H1 (cell line): ENCODE data around the gene FAM167B. TPM values are rescaled to one million over a fixed set of nuclear protein-coding genes. Genes with fewer than 3 reads are reported as not detected.

Experiments
- ASH2L ChIP-seq: fragments of 200-600, 300-600 bp; sonication (generic); IDR thresholded peaks from one replicate; pipeline ENCODE4 v1.7.1; 2017; ENCODE audit warnings: low read length
- BACH1 ChIP-seq: IDR thresholded peaks from 2 replicates; pipeline ENCODE4 v1.6.1; 2012; ENCODE audit warnings: low read length, improper control_type of control experiment
- CBX8 ChIP-seq: fragments of 300-800, 300-1000 bp; sonication (generic); IDR thresholded peaks from 2 replicates; pipeline ENCODE4 v1.7.1; 2016; ENCODE audit warnings: low read depth, low read length, borderline replicate concordance
- CEBPB ChIP-seq: IDR thresholded peaks from 2 replicates; pipeline ENCODE4 v1.6.1; 2012; ENCODE audit warnings: low read depth, low read length
- CHD2 ChIP-seq: IDR thresholded peaks from 2 replicates; pipeline ENCODE4 v1.6.1; 2012; ENCODE audit warnings: low read length, improper control_type of control experiment
- CREB1 ChIP-seq: IDR thresholded peaks from 2 replicates; pipeline ENCODE4 v1.6.1; 2012; ENCODE audit warnings: inconsistent platforms
- CTBP2 ChIP-seq: IDR thresholded peaks from 2 replicates; pipeline ENCODE4 v1.7.0; 2011; ENCODE audit warnings: borderline replicate concordance, mild to moderate bottlenecking, moderate library complexity, mixed read lengths, low read length; ENCODE audit not compliant: insufficient read depth, insufficient read length
- CTCF ChIP-seq, 3 experiments: IDR thresholded peaks; 1 replicate in 2 of 3; 2 replicates in 1 of 3; pipeline versions ENCODE4 v1.5.1 to v1.6.1; 2011; ENCODE audit warnings: low read length in 3 of 3, mild to moderate bottlenecking in 3 of 3, inconsistent platforms in 2 of 3, low read depth in 1 of 3, moderate library complexity in 1 of 3; ENCODE audit not compliant: insufficient read depth in 1 of 3; ENCODE audit errors: control extremely low read depth in 1 of 3
- EGR1 ChIP-seq: IDR thresholded peaks from 2 replicates; pipeline ENCODE4 v1.6.1; 2011; ENCODE audit warnings: low read depth, low read length, borderline replicate concordance
- FOSL1 ChIP-seq: IDR thresholded peaks from 2 replicates; pipeline ENCODE4 v1.6.1; 2011; ENCODE audit warnings: mild to moderate bottlenecking, low read depth, low read length, moderate library complexity; ENCODE audit not compliant: insufficient read depth
- GTF2F1 ChIP-seq: IDR thresholded peaks from 2 replicates; pipeline ENCODE4 v1.6.1; 2012; ENCODE audit warnings: low read depth, low read length, improper control_type of control experiment, borderline replicate concordance
- JUND ChIP-seq: IDR thresholded peaks from 2 replicates; pipeline ENCODE4 v1.6.1; 2011; ENCODE audit warnings: mild to moderate bottlenecking, improper control_type of control experiment, low read length
- KDM5A ChIP-seq: fragments of 200-600 bp; IDR thresholded peaks from 2 replicates; pipeline ENCODE4 v1.7.1; 2012; ENCODE audit warnings: mild to moderate bottlenecking, low read length, inconsistent platforms, mixed read lengths
- POLR2A ChIP-seq, 2 experiments: IDR thresholded peaks; 1 replicate in 1 of 2; 2 replicates in 1 of 2; pipeline ENCODE4 v1.6.1; 2011; ENCODE audit warnings: low read depth in 2 of 2, low read length in 2 of 2, mild to moderate bottlenecking in 2 of 2; ENCODE audit errors: control extremely low read depth in 1 of 2
- RNF2 ChIP-seq: fragments of 200-900, 300-1000 bp; sonication (generic); IDR thresholded peaks from 2 replicates; pipeline ENCODE4 v1.7.1; 2016; ENCODE audit warnings: borderline replicate concordance, low read depth, mild to moderate bottlenecking, antibody characterized with exemption, low read length; ENCODE audit not compliant: poor library complexity, severe bottlenecking; ENCODE audit errors: missing control alignments
- SIN3A ChIP-seq, 2 experiments: IDR thresholded peaks in 1 of 2; conservative IDR thresholded peaks in 1 of 2; 2 replicates each; pipeline ENCODE4 v1.6.1; 2011 to 2012; ENCODE audit warnings: low read length in 2 of 2, improper control_type of control experiment in 1 of 2, low read depth in 1 of 2, mild to moderate bottlenecking in 1 of 2
- SP2 ChIP-seq: IDR thresholded peaks from 2 replicates; pipeline ENCODE4 v1.6.1; 2012; ENCODE audit warnings: mild to moderate bottlenecking, low read length, inconsistent platforms
- SP4 ChIP-seq: IDR thresholded peaks from 2 replicates; pipeline ENCODE4 v1.6.1; 2012; ENCODE audit warnings: low read length, inconsistent platforms
- TAF1 ChIP-seq: IDR thresholded peaks from 2 replicates; pipeline ENCODE4 v1.6.1; 2011; ENCODE audit warnings: mild to moderate bottlenecking, low read depth, low read length
- TBP ChIP-seq: IDR thresholded peaks from 2 replicates; pipeline ENCODE4 v1.6.1; 2011; ENCODE audit warnings: low read depth, low read length, improper control_type of control experiment
- TCF12 ChIP-seq: IDR thresholded peaks from 2 replicates; pipeline ENCODE4 v1.6.1; 2011; ENCODE audit warnings: low read depth, mild to moderate bottlenecking, low read length
- YY1 ChIP-seq: IDR thresholded peaks from 2 replicates; pipeline ENCODE4 v1.6.1; 2011; ENCODE audit warnings: low read depth, mild to moderate bottlenecking, low read length
- polyA plus RNA-seq, 7 experiments: library from polyadenylated mRNA; depleted of rRNA in 3 of 7; stranded (reverse) in 5 of 7; unstranded in 2 of 7; fragments of >200 nt in 5 of 7; fragments of 200-250 nt in 2 of 7; gene quantifications; 1 replicate in 5 of 7; 2 replicates in 1 of 7; 4 replicates in 1 of 7; pipeline versions ENCODE4 v1.2.1 to v1.2.3, GENCODE V29; 2011 to 2013; ENCODE audit warnings: missing spikeins in 2 of 7, mixed read lengths in 2 of 7
- total RNA-seq: library from RNA; stranded (reverse); fragmentation: NEBNext Ultra II Directional; extraction: Animal tissue kit (Norgen Biotek cat#: 25700); gene quantifications from 2 replicates; pipeline ENCODE4 v1.2.1, GENCODE V29; 2021

The FAM167B gene
- total and polyA plus RNA-seq, 2 of the 8 experiments (the other 6 are each of a cell fraction or from before 2014, with no cell fraction given) = 2.8 to 3.9 TPM

GRCh38 chr1:32221980-32222755, 24.9 kb upstream of the FAM167B start, which contains the start of the genes EIF3I and TMEM234 (continued):
- no peak for TF ChIP-seq CBX8
- TF ChIP-seq SP4 = 0 out of 2 replicates have a peak, but pooled peaks have one; percentile 76
- TF ChIP-seq KDM5A = 0 out of 2 replicates have a peak, but pooled peaks have one; percentile 4
- peak in 1 of 2 experiments; percentile 77; a peak in 1 of 3 replicates for TF ChIP-seq POLR2A (IDR thresholded peaks at IDR 0.05; ENCODE audit: control extremely low read depth in 1 of 2, low read depth in 2 of 2, low read length in 2 of 2)
- TF ChIP-seq EGR1 = peak; percentile 51; the same call in 1 of the 2 replicates
- TF ChIP-seq SIN3A (conservative IDR thresholded peaks at IDR 0.05 in 1 of 2, IDR thresholded peaks at IDR 0.05 in 1 of 2; ENCODE audit: low read depth in 1 of 2, low read length in 2 of 2) = peak; percentile 78 to 90; a peak in 1 of 4 replicates
- TF ChIP-seq GTF2F1 = peak; percentile 61; the same call in 1 of the 2 replicates
- no peak for TF ChIP-seq FOSL1
- no peak for TF ChIP-seq TCF12
- no peak for TF ChIP-seq BACH1
- no peak for TF ChIP-seq SP2
- no peak for TF ChIP-seq CTBP2
- peak; percentile 65; the same call in 1 of the 2 replicates for TF ChIP-seq JUND
- TF ChIP-seq CTCF (IDR thresholded peaks at IDR 0.05; ENCODE audit: control extremely low read depth in 1 of 3, insufficient read depth in 1 of 3, low read depth in 1 of 3, low read length in 3 of 3) = no peak
- TF ChIP-seq YY1 = peak; percentile 56; the same call in 1 of the 2 replicates
- TF ChIP-seq TAF1 = peak; percentile 57; the same call in 1 of the 2 replicates
- TF ChIP-seq CHD2 = no peak
- TF ChIP-seq RNF2 = no peak
- TF ChIP-seq CREB1 = peak; percentile 93
- TF ChIP-seq CEBPB = no peak
- TF ChIP-seq TBP = peak; percentile 78
- TF ChIP-seq ASH2L = peak; percentile 39
